ENCODE data around the gene SHKBP1. TPM values are rescaled to one million over a fixed set of nuclear protein-coding genes. Genes with fewer than 3 reads are reported as not detected.

SHKBP1 gene
- total and polyA plus RNA-seq, 10 of the 15 experiments (the other 5 are each of a cell fraction or from before 2014, with no cell fraction given), result 2.3 to 123 (median 67.0) TPM

DNA sequence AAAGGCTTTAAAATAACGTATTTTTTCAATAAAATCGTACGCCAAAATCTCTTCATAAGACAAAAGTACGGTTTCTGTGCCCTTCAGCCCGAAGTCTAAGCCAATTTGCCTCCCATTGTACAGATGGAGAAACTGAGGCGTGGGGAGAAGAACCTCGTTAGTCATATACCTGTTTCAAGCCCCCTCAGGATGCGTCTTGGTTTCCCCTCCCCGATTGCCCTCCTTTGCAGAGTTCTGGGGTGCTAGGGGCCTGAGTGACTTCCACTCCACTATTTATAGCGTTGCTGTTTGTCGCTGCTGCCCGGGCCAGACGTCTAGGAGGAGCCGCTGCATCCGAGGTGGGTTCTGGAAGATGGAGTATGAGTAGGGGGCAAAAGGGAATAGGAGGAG is 22.2 kb downstream of the SHKBP1 start:
- ATAC-seq (no peak), DNase-seq (ENCODE audit: low read depth, low spot score) (no peak), FAIRE-seq (no peak)
- no peaks in the 10 kb centered on the region for H3K9me3 ChIP-seq (replicated peaks; ENCODE audit: control insufficient read depth, insufficient read depth, low read length)
- H3K9ac ChIP-seq (ENCODE audit: control insufficient read depth, insufficient read depth, low read length), result no peak overlapping the region
- H3K4me2 ChIP-seq (ENCODE audit: control insufficient read depth, insufficient read depth), result no peak overlapping the region
- H2AFZ ChIP-seq (ENCODE audit: control insufficient read depth, low read depth, low read length), result no peak overlapping the region
- no peaks in the 10 kb centered on the region for H4K20me1 ChIP-seq (ENCODE audit: control insufficient read depth, insufficient read depth)
- WGBS (ENCODE audit: insufficient coverage, insufficient replicate concordance, low lambda C conversion rate, missing lambda C conversion rate), result 11% methylated on average over 15 of the region's 15 CpGs
- no peaks in the 10 kb centered on the region for H3K36me3 ChIP-seq (ENCODE audit: control insufficient read depth in 2 of 2, insufficient read depth in 2 of 2, low read length in 1 of 2)
- in situ Hi-C loops (cut with MboI) (no loop called here), intact Hi-C loops (cut with micrococcal nuclease; ENCODE audit: unreplicated experiment) (loop anchor here (1.0 to 2.0 kb wide), 4 partner anchors 50 to 294 kb away; partner anchors contain the start of gene BLVRB)
- H3K4me3 ChIP-seq, result no peak overlapping the region
- no peaks in the 10 kb centered on the region for H3K79me2 ChIP-seq (ENCODE audit: control insufficient read depth, insufficient read depth, low read length)
- H3K4me1 ChIP-seq (ENCODE audit: control insufficient read depth, insufficient read depth, low read length), result peaks cover 11% of the 10 kb centered on the region
- POLR2A ChIA-PET, result no interaction called here
- RAD21 ChIA-PET (ENCODE audit: unreplicated experiment), result interaction anchor here (0.7 to 1.5 kb wide), 3 partner anchors 50 to 135 kb away, joined by 3 to 7 read pairs (median 4); no protein-coding TSS in a partner anchor
- H3K27ac ChIP-seq (ENCODE audit: control insufficient read depth, insufficient read depth), result no peak overlapping the region
- H3K27me3 ChIP-seq (replicated peaks in 1 of 2; ENCODE audit: control insufficient read depth in 2 of 2, insufficient read depth in 2 of 2, low read length in 1 of 2), result peaks cover 11 to 14% of the 10 kb centered on the region in 2 experiments
- no peak for TF ChIP-seq CUX1 (IDR thresholded peaks at IDR 0.05; ENCODE audit: insufficient replicate concordance, low read depth, low read length)
- no peak for TF ChIP-seq ETV6 (conservative IDR thresholded peaks at IDR 0.05 in 1 of 2, IDR thresholded peaks at IDR 0.05 in 1 of 2; ENCODE audit: borderline replicate concordance in 1 of 2, low read depth in 1 of 2)
- TF ChIP-seq SREBF2 (IDR thresholded peaks at IDR 0.05; ENCODE audit: low read length), result no peak
- CTCF ChIA-PET, result interaction anchor here (0.6 to 4.7 kb wide), 13 partner anchors 20 to 301 kb away, joined by 3 to 24 read pairs (median 6); no protein-coding TSS in a partner anchor
- no TSS peak for BruUV-seq (replicated peaks)
- SMC1A ChIA-PET (ENCODE audit: uncharacterized antibody, unreplicated experiment), result interaction anchor here (0.7 to 1.1 kb wide), 2 partner anchors 35 to 294 kb away, joined by 3 to 5 read pairs; no protein-coding TSS in a partner anchor
